BE2C (cell line): ENCODE results near the gene THADA.
"Not testable (repeated sequence)": the region's sequence is repeated elsewhere in the genome, so short reads cannot be mapped to it uniquely, and the experiment has no call there.

Experiments used
- DNase-seq: peaks from one replicate; pipeline ENCODE4 v3.0.0-alpha.2; 2020
- H3K27me3 ChIP-seq: fragments of 250-450 bp; sonication (Bioruptor Pico); 2 replicates; pipeline ENCODE4 v1.5.1; 2020; ENCODE audit warnings: mild to moderate bottlenecking
- H3K36me3 ChIP-seq: fragments of 250-450 bp; sonication (Bioruptor Pico); 2 replicates; pipeline ENCODE4 v1.5.1; 2020; ENCODE audit warnings: mild to moderate bottlenecking
- H3K4me1 ChIP-seq: fragments of 250-450 bp; sonication (Bioruptor Pico); 2 replicates; pipeline ENCODE4 v1.5.1; 2020
- H3K4me3 ChIP-seq: 2 replicates; pipeline ENCODE4 v1.5.1; 2011; ENCODE audit warnings: low read depth, low read length
- H3K9me3 ChIP-seq: fragments of 250-450 bp; sonication (Bioruptor Pico); 2 replicates; pipeline ENCODE4 v1.5.1; 2020
- TF ChIP-seq, protein P1 (sequence below): IDR thresholded peaks from 2 replicates; pipeline ENCODE4 v1.5.1; 2012; ENCODE audit warnings: mild to moderate bottlenecking, low read depth, low read length

The THADA gene

DNA sequence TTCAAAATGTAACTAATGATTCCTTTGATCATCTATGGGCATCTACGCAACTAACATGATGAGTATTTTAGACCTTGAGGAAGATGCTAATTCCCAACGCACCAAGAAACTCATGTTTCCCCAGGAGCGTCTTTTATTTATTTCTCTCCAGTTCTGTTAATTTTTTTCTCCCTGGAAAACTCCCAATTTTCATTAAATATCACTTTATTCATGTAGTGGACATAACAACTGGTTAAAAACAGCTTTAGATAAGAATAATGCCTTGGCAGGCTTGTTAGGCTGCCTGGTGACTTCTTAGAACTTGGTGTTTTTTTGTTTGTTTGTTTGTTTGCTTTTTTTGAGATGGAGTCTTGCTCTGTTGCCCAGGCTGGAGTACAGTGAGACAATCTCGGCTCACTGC lies 306.5 kb downstream of the THADA start:
- H3K9me3 ChIP-seq, result peaks cover 8% of the 10 kb centered on the region; the same call in 1 of the 2 replicates
- H3K4me3 ChIP-seq, result no peak overlapping the region
- no peaks in the 10 kb centered on the region for H3K27me3 ChIP-seq
- peaks cover 46% of the 10 kb centered on the region for H3K36me3 ChIP-seq
- H3K4me1 ChIP-seq, result peaks cover 13% of the 10 kb centered on the region
- no peak for DNase-seq
- TF ChIP-seq, protein P1, sequence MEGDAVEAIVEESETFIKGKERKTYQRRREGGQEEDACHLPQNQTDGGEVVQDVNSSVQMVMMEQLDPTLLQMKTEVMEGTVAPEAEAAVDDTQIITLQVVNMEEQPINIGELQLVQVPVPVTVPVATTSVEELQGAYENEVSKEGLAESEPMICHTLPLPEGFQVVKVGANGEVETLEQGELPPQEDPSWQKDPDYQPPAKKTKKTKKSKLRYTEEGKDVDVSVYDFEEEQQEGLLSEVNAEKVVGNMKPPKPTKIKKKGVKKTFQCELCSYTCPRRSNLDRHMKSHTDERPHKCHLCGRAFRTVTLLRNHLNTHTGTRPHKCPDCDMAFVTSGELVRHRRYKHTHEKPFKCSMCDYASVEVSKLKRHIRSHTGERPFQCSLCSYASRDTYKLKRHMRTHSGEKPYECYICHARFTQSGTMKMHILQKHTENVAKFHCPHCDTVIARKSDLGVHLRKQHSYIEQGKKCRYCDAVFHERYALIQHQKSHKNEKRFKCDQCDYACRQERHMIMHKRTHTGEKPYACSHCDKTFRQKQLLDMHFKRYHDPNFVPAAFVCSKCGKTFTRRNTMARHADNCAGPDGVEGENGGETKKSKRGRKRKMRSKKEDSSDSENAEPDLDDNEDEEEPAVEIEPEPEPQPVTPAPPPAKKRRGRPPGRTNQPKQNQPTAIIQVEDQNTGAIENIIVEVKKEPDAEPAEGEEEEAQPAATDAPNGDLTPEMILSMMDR, result no peak

DNA sequence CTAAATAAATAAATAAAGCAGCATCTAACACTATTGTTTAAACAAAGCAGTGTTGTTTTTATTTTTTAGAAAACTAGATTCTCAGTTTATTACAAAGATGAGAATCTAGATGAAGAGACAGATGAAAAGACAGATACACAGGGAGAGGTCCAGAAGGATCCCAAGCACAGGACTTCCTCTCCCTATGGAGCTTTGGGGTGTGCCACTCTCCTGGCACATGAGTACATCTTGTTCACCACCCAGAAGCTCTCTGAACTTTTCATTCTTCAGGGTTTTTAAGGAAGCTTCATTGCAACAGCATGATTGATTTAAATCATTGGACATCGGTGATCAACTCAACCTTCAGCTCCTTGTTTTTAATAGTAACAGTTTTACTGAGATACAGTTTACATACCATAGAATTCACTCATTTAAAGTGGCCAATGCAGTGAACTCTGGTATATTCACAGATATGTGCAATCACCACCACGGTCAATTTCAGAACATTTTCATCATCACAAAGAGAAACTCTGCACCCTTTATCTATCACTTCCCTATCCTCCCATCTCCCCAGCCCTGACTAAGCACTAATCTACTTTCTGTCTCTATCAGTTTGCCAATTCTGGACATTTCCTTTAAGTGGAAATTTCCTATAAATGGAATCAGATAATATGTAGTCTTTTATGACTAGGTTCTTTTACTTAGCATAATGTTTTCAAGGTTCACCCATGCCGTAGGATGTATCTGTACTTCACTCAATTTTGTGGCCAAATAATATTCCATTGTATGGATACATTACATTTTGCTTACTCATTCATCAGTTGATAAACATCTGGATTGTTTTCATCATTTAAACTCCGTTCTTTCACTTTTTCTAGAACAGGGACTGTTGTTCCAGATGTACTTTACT lies 307.2 kb downstream of the THADA start:
- H3K4me1 ChIP-seq, result peaks cover 9% of the 10 kb centered on the region
- DNase-seq, result no peak
- TF ChIP-seq, protein P1, result no peak
- peaks cover 52% of the 10 kb centered on the region for H3K36me3 ChIP-seq
- H3K9me3 ChIP-seq, result peaks cover 8% of the 10 kb centered on the region; the same call in 1 of the 2 replicates
- H3K27me3 ChIP-seq, result no peaks in the 10 kb centered on the region
- no peak overlapping the region for H3K4me3 ChIP-seq

GRCh38 chr2:43285987-43286386 lies 309.9 kb downstream of the THADA start:
- peaks cover 57% of the 10 kb centered on the region for H3K36me3 ChIP-seq
- no peak overlapping the region for H3K4me3 ChIP-seq
- DNase-seq, result no peak
- no peaks in the 10 kb centered on the region for H3K4me1 ChIP-seq
- peaks cover 8% of the 10 kb centered on the region; the same call in 1 of the 2 replicates for H3K9me3 ChIP-seq
- TF ChIP-seq, protein P1, result no peak
- H3K27me3 ChIP-seq, result no peaks in the 10 kb centered on the region

DNA sequence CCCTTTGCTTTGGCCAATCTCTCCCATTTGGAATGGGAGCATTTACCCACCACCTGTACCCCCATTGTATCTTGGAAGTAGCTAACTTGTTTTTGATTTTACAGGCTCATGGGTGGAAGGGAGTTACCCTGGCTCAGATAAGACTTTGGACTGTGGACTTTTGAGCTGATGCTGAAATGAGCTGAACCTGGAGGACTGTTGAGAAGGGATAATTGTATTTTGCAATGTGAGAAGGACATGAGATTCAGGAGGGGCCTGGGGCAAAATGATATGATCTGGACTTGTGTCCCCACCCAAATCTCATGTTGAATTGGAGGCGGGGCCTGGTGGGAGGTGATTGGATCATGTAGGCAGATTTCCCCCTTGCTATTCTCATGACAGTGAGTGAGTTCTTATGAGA lies 310.9 kb downstream of the THADA start:
- no peaks in the 10 kb centered on the region for H3K27me3 ChIP-seq
- no peaks in the 10 kb centered on the region for H3K4me1 ChIP-seq
- peaks cover 8% of the 10 kb centered on the region; the same call in 1 of the 2 replicates for H3K9me3 ChIP-seq
- DNase-seq, result no peak
- H3K4me3 ChIP-seq, result no peak overlapping the region
- peaks cover 53% of the 10 kb centered on the region for H3K36me3 ChIP-seq
- TF ChIP-seq, protein P1, result no peak

DNA sequence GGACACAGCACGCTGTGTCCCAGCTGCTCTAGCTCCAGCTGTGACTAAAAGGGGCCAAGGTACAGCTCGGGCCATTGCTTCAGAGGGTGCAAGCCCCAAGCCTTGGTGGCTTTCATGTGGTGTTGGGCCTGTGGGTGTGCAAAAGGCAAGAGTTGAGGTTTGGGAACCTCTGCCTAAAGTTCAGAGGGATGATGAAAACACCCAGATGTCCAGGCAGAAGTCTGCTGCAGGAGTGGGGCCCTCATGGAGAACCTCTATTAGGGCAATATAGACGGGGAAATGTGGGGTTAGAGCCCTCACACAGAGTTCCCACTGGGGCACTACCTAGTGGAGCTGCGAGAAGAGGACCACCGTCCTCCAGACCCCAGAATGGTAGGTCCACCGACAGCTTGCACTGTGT lies 311.5 kb downstream of the THADA start:
- not testable (repeated sequence) for H3K4me1 ChIP-seq, H3K27me3 ChIP-seq, H3K4me3 ChIP-seq, H3K9me3 ChIP-seq, DNase-seq
- peaks cover 58% of the 10 kb centered on the region for H3K36me3 ChIP-seq

GRCh38 chr2:43280994-43281393 lies 314.8 kb downstream of the THADA start:
- TF ChIP-seq, protein P1, result no peak
- peaks cover 48% of the 10 kb centered on the region for H3K36me3 ChIP-seq
- H3K9me3 ChIP-seq, result peaks cover 8% of the 10 kb centered on the region; the same call in 1 of the 2 replicates
- DNase-seq, result no peak
- H3K4me3 ChIP-seq, result no peak overlapping the region
- H3K27me3 ChIP-seq, result no peaks in the 10 kb centered on the region
- H3K4me1 ChIP-seq, result peaks cover 29% of the 10 kb centered on the region
